ENCODE data around the gene SYTL3. TPM values are rescaled to one million over a fixed set of nuclear protein-coding genes. Genes with fewer than 3 reads are reported as not detected.
A peak's percentile ranks its signal among the peaks of the same experiment; 100 is the strongest.

Gene SYTL3
- total RNA-seq, 2 donors from 2014 or later, result 267 to 353 TPM

DNA sequence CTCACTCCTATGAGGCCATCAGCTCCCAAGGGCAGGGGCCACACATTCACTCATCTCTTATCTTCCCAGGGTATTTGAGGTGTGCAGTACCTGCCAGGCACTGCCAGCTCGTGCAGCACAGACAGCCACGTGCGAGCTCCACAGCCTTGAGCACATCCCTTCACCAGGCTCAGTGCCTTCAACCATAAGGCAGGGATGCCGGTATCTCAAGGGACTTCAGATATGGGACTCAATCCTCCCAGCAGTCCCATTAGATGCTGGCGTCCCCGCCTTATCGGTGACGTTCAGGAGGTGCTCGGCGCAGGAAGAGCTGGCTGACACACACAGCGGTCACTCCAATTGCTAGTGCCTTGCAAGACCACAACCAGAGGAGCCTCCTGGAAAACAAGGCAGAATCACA, 122.3 kb downstream of the SYTL3 start:
- H3K36me3 Mint-ChIP-seq (ENCODE audit: insufficient read depth in 2 of 2), result peaks cover 23 to 44% of the 10 kb centered on the region in 2 donors

GRCh38 chr6:158772851-158773371, 123.1 kb downstream of the SYTL3 start:
- Mint-ChIP-seq H3K36me3 (ENCODE audit: insufficient read depth in 2 of 2) (peaks cover 23 to 43% of the 10 kb centered on the region in 2 donors), H3K27ac (peak overlapping the region; percentile 90), H3K27me3 (ENCODE audit: low read depth) (no peaks in the 10 kb centered on the region), H3K9me3 (no peaks in the 10 kb centered on the region), H3K4me3 (no peak overlapping the region), H3K4me1 (ENCODE audit: low read depth) (peaks cover 73% of the 10 kb centered on the region)
- DNase-seq (no peak), ATAC-seq (replicated peaks in 1 of 2) (no peak)

More for the DNA sequence above, 122.3 kb downstream of the SYTL3 start:
- ATAC-seq (replicated peaks in 1 of 2) (no peak), DNase-seq (no peak)
- Mint-ChIP-seq H3K27me3 (ENCODE audit: low read depth) (no peaks in the 10 kb centered on the region), H3K4me1 (ENCODE audit: low read depth) (peaks cover 66% of the 10 kb centered on the region), H3K27ac (peak overlapping the region; percentile 55), H3K4me3 (no peak overlapping the region), H3K9me3 (no peaks in the 10 kb centered on the region)

DNA sequence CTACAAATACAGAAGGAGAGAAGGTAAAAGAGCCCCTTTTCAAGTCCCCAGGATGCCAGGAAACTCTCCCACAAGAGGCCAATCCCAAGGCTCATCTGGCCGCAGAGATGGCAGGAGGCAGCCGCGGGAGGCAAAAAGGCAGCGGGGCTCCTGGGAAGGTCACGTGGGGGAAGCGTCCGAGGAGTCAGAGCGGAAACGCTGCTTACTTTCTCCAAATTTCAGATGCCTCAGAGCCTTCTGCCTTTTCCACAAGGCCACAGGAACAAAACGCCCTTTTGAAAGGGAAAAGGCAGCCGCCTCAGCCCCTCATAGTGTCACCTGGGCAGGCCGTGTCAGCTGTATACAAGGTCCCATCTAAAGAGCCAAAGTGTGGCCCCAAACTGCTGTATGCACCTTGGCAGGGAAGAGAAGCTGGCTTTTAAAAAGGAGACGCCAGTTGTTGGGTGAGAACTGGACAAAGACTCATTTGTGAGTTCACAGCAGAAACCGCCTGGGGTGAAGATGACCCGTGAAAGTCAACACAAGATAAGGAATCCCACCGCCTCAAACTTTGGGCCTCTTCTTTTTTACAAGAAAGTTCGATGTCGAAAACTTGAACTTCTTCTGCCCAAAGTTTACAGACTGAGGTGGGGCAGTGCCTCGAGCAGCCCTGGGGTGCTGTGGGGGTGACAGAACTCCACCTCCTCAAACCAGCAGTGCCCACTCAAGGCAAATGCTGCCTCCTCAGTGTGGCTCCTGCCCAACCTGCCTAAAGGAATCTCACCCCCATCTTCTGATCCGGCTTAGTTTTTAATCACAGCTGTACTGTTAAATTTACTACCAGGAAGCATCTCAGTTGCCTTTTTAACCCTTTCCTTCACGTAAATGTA, 124.0 kb downstream of the SYTL3 start:
- ATAC-seq (replicated peaks in 1 of 2), result no peak
- Mint-ChIP-seq H3K27ac (peak overlapping the region; percentile 90), H3K27me3 (ENCODE audit: low read depth) (no peaks in the 10 kb centered on the region), H3K9me3 (no peaks in the 10 kb centered on the region), H3K4me3 (no peak overlapping the region), H3K4me1 (ENCODE audit: low read depth) (peaks cover 73% of the 10 kb centered on the region), H3K36me3 (ENCODE audit: insufficient read depth in 2 of 2) (peaks cover 23 to 44% of the 10 kb centered on the region in 2 donors)
- no peak for DNase-seq

DNA sequence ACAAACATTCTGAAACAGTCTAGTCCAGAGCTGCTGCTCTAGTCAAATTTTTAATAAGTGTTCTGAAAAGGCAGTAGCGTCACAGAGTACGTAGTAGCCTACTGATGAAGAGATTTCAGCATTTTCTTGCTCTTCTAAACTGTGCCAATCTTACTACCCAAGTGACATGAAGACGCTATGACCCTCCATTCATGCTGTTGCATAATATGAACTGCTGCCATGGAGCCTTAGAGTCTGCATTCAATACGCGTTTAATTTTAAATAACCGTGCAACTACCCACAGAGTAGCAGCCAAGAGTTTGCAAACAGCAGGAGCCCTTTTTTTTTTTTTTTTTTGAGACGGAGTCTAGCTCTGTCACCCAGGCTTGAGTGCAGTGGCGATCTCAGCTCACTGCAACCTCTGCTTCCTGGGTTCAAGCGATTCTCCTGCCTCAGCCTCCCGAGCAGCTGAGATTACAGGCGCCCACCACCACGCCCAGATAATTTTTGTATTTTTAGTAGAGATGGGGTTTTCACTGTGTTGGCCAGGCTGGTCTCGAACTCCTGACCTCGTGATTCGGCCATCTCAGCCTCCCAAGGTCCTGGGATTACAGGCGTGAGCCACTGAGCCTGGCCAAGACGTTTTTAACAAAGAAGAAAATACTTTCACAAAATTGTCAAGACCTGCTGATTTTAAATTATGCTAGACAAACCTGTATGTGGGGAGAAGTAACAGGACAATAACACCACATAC, 125.0 kb downstream of the SYTL3 start:
- H3K4me3 Mint-ChIP-seq, result no peak overlapping the region
- H3K4me1 Mint-ChIP-seq (ENCODE audit: low read depth), result peaks cover 71% of the 10 kb centered on the region
- DNase-seq (no peak), ATAC-seq (replicated peaks in 1 of 2) (no peak)
- H3K27me3 Mint-ChIP-seq (ENCODE audit: low read depth), result no peaks in the 10 kb centered on the region
- H3K9me3 Mint-ChIP-seq, result no peaks in the 10 kb centered on the region
- H3K36me3 Mint-ChIP-seq (ENCODE audit: insufficient read depth in 2 of 2), result peaks cover 21 to 42% of the 10 kb centered on the region in 2 donors
- no peak overlapping the region for H3K27ac Mint-ChIP-seq

DNA sequence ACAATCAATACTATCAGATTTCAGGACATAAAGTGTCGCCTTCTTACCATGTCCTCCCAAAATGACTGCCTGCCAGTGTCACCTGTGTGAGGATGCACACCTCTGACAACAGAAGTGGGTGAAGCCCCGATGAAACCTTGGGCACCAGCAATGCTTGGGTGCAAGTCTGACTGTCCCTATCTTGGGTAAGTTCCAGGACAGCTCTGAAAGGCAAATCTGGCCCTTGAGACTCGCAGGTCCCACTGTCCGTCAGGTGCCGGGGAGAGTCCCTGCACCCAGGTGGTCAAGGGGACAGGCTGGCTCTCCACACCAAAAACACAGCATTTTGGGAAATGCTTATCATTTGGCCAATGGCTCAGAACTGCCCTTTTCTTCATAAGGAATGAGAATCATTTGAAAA, 126.0 kb downstream of the SYTL3 start:
- no peak overlapping the region for H3K27ac Mint-ChIP-seq
- H3K4me1 Mint-ChIP-seq (ENCODE audit: low read depth), result peaks cover 71% of the 10 kb centered on the region
- H3K4me3 Mint-ChIP-seq, result no peak overlapping the region

DNA sequence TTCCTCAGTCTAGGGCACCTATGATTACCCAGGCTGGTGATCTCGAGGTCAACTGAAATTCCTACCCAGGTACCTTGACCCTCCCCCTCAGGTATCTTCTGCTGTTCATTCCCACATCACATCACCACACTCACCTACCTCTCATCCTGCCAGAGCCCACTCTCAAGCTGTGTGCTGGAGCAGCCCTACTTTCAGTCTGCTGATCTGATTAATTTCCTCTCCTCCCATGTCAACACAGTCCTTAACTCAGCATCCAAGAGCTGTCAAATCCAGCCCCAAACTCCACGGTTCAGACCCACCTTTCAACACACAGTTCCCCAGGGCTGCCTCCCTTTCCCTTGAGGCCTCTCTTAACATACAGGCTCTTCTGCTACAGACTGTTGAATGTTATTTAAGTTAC, 126.9 kb downstream of the SYTL3 start:
- DNase-seq (no peak), ATAC-seq (replicated peaks in 1 of 2) (no peak)
- peaks cover 17 to 37% of the 10 kb centered on the region in 2 donors for H3K36me3 Mint-ChIP-seq (ENCODE audit: insufficient read depth in 2 of 2)
- no peaks in the 10 kb centered on the region for H3K9me3 Mint-ChIP-seq
- H3K27me3 Mint-ChIP-seq (ENCODE audit: low read depth), result no peaks in the 10 kb centered on the region
- peak overlapping the region; percentile 63 for H3K27ac Mint-ChIP-seq
- no peak overlapping the region for H3K4me3 Mint-ChIP-seq
- H3K4me1 Mint-ChIP-seq (ENCODE audit: low read depth), result peaks cover 62% of the 10 kb centered on the region

More for the DNA sequence above, 126.0 kb downstream of the SYTL3 start:
- H3K36me3 Mint-ChIP-seq (ENCODE audit: insufficient read depth in 2 of 2), result peaks cover 17 to 38% of the 10 kb centered on the region in 2 donors
- DNase-seq (no peak), ATAC-seq (replicated peaks in 1 of 2) (no peak)
- H3K9me3 Mint-ChIP-seq, result no peaks in the 10 kb centered on the region
- no peaks in the 10 kb centered on the region for H3K27me3 Mint-ChIP-seq (ENCODE audit: low read depth)

DNA sequence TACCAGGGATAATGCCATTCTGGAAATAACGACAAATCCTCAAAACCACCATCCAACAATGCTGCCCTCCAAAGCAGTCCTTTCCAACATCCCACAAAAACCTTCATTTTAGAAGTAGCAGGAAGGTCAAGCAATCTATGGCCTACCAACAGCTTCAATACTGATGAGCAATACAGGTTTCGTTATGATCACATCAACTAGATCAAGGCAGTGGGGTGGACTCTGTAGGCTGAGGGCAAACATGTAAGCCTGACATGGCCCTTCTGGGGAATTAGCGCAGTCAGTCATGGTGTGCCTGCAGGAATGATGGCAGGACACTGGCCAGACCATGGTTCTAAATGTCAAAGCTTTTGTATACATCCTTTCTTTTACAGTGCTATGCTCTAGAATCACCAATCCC, 127.7 kb downstream of the SYTL3 start:
- no peaks in the 10 kb centered on the region for H3K9me3 Mint-ChIP-seq
- DNase-seq (no peak), ATAC-seq (replicated peaks in 1 of 2) (peak in 1 of 2 donors; percentile 24)
- peaks cover 15 to 41% of the 10 kb centered on the region in 2 donors for H3K36me3 Mint-ChIP-seq (ENCODE audit: insufficient read depth in 2 of 2)
- peak overlapping the region; percentile 63 for H3K27ac Mint-ChIP-seq
- H3K4me3 Mint-ChIP-seq, result no peak overlapping the region
- H3K27me3 Mint-ChIP-seq (ENCODE audit: low read depth), result no peaks in the 10 kb centered on the region
- peaks cover 56% of the 10 kb centered on the region for H3K4me1 Mint-ChIP-seq (ENCODE audit: low read depth)

DNA sequence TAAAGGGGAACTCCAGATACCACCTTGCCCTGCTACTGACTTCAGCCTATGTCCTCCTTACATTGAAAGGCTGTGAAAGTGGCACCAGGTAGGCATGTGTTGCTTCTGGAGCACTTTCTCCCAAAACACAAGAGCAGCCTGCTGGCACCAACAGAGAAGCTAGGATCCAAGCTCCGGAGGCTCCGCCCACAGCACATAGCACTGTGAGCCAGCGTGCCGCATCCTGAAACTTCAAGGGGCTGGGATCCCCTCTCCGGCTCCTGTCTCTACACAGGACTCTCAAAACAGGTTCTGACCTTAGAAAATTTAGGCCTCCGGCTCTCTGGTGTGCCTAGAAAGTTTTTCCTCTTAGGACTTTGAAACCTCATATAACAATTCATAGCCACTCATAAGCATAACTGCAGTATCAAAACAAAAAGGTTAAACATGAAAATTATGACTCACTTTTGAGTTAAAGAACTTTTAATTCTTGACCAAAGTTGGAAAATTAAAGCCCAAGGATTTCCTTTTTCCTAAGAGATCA, 128.2 kb downstream of the SYTL3 start:
- Mint-ChIP-seq H3K9me3 (no peaks in the 10 kb centered on the region), H3K27ac (peak overlapping the region; percentile 58), H3K4me3 (no peak overlapping the region), H3K36me3 (ENCODE audit: insufficient read depth in 2 of 2) (peaks cover 15 to 45% of the 10 kb centered on the region in 2 donors), H3K4me1 (ENCODE audit: low read depth) (peaks cover 55% of the 10 kb centered on the region), H3K27me3 (ENCODE audit: low read depth) (no peaks in the 10 kb centered on the region)
- ATAC-seq (replicated peaks in 1 of 2) (no peak), DNase-seq (no peak)

DNA sequence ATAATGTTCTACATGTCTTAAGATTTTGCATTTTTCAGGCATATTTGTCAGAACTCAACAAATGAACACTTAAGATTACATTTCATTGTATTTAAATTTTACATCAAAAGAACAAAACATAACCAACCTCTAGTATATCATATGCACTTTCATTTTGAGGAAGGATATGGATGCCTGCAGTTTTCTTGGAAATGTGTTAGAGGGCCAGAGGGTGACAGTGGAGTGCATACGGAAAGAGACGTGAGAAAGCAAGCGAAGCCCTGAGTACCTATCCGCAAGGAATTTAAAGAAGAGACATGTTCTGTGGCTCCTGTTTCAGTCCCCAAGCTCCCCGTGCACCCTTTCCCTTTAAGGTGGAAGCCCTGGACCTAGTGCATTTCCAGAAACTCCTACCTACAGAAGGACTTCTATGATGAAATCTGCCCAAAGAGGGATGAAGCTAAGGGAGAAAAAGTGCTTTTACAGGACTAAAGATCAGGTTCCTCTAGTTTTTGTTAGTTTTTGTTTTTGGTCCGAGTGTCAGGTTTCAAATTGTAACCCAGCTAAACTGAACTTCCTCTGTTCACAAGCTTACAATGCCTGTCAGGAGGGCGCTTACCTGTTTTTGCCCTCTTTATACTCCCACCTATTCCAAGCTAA, 130.5 kb downstream of the SYTL3 start:
- peaks cover 34% of the 10 kb centered on the region for H3K4me1 Mint-ChIP-seq (ENCODE audit: low read depth)
- DNase-seq (no peak), ATAC-seq (replicated peaks in 1 of 2) (no peak)
- peak overlapping the region; percentile 31 for H3K27ac Mint-ChIP-seq
- H3K4me3 Mint-ChIP-seq, result no peak overlapping the region
- no peaks in the 10 kb centered on the region for H3K27me3 Mint-ChIP-seq (ENCODE audit: low read depth)
- H3K9me3 Mint-ChIP-seq, result no peaks in the 10 kb centered on the region
- peaks cover 14 to 58% of the 10 kb centered on the region in 2 donors for H3K36me3 Mint-ChIP-seq (ENCODE audit: insufficient read depth in 2 of 2)

GRCh38 chr6:158780988-158781691, 131.3 kb downstream of the SYTL3 start:
- ATAC-seq (replicated peaks in 1 of 2) (no peak), DNase-seq (no peak)
- H3K27ac Mint-ChIP-seq, result peak overlapping the region; percentile 31
- peaks cover 33% of the 10 kb centered on the region for H3K4me1 Mint-ChIP-seq (ENCODE audit: low read depth)
- no peaks in the 10 kb centered on the region for H3K27me3 Mint-ChIP-seq (ENCODE audit: low read depth)
- H3K36me3 Mint-ChIP-seq (ENCODE audit: insufficient read depth in 2 of 2), result peaks cover 14 to 59% of the 10 kb centered on the region in 2 donors
- H3K9me3 Mint-ChIP-seq, result no peaks in the 10 kb centered on the region
- H3K4me3 Mint-ChIP-seq, result no peak overlapping the region

DNA sequence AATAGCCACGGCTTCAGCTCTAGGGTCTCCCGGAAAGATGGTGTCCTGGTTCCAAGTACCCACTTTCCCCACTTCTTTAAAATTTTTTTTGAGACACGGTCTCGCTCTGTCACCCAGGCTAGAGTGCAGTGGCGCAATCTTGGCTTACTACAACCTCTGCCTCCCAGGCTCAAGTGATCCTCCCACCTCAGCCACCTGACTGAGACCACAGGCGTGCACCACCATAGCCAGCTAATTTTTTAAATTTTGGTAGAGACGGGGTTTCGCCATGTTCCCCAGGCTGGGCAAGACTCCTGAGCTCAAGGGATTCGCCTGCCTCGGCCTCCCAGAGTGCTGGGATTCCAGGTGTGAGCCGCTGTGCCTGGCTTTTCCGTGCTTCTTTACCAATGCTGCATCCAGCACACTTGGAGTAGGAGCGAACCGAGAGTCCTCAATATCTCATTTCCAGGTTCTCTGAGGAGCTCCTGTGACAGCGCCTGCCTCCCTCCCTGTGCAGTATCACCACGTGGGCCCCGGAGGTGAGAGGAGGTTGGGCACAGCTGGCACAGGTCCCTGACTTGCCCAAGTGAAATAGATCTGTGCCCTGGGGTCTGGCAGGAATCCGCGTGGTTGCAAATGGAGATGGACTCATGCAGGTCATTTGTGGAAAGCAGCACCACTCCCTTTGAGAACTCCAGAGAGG, 132.0 kb downstream of the SYTL3 start:
- Mint-ChIP-seq H3K4me3 (no peak overlapping the region), H3K36me3 (ENCODE audit: insufficient read depth in 2 of 2) (peaks cover 11 to 61% of the 10 kb centered on the region in 2 donors), H3K27me3 (ENCODE audit: low read depth) (no peaks in the 10 kb centered on the region), H3K9me3 (no peaks in the 10 kb centered on the region), H3K27ac (peak overlapping the region; percentile 12), H3K4me1 (ENCODE audit: low read depth) (peaks cover 31% of the 10 kb centered on the region)
- no peak for ATAC-seq (replicated peaks in 1 of 2)
- no peak for DNase-seq

Measured in activated T-cell treated with anti-CD3 and anti-CD28 coated beads, Interleukin-2, amount 50 U/mL, for 72 hours (primary cell).